Activated naive CD4-positive, alpha-beta T cell treated with Interleukin-2 at 50 U/mL for 16 hours (primary cell): ENCODE measurements around the gene PLCXD3.
"Not testable (repeated sequence)": the region's sequence is repeated elsewhere in the genome, so short reads cannot be mapped to it uniquely, and the experiment has no call there.

Experiments used
- DNase-seq: peaks from one replicate; pipeline ENCODE4 v3.0.0-alpha.2; 2020

The PLCXD3 gene

GRCh38 chr5:41485533-41485932 lies 24.9 kb downstream of the PLCXD3 start:
- no peak for DNase-seq

GRCh38 chr5:41482715-41483114 lies 27.7 kb downstream of the PLCXD3 start:
- DNase-seq = no peak

GRCh38 chr5:41482173-41482572 lies 28.2 kb downstream of the PLCXD3 start:
- DNase-seq = no peak

GRCh38 chr5:41471571-41472208 lies 38.7 kb downstream of the PLCXD3 start:
- DNase-seq = not testable (repeated sequence)

- DNase-seq = no peak
Measured at GRCh38 chr5:41465493-41466171, 44.8 kb downstream of the PLCXD3 start.

GRCh38 chr5:41459557-41459956 lies 50.8 kb downstream of the PLCXD3 start:
- no peak for DNase-seq

GRCh38 chr5:41457094-41457493 lies 53.3 kb downstream of the PLCXD3 start:
- DNase-seq = no peak

GRCh38 chr5:41452506-41452905 lies 57.9 kb downstream of the PLCXD3 start:
- no peak for DNase-seq

GRCh38 chr5:41447650-41448510 lies 62.5 kb downstream of the PLCXD3 start:
- no peak for DNase-seq

GRCh38 chr5:41445937-41446563 lies 64.4 kb downstream of the PLCXD3 start:
- DNase-seq = no peak

GRCh38 chr5:41435276-41435675 lies 75.1 kb downstream of the PLCXD3 start:
- no peak for DNase-seq

- DNase-seq = no peak
Measured at GRCh38 chr5:41433552-41434181, 76.7 kb downstream of the PLCXD3 start.

- DNase-seq = no peak
Measured at GRCh38 chr5:41432481-41433253, 77.7 kb downstream of the PLCXD3 start.

GRCh38 chr5:41427505-41427904 lies 82.9 kb downstream of the PLCXD3 start:
- DNase-seq = no peak

- DNase-seq = no peak
Measured at GRCh38 chr5:41425736-41426135, 84.7 kb downstream of the PLCXD3 start.

- DNase-seq = no peak
Measured at GRCh38 chr5:41420492-41421067, 89.8 kb downstream of the PLCXD3 start.

- no peak for DNase-seq
Measured at GRCh38 chr5:41418220-41419031, 92.0 kb downstream of the PLCXD3 start.

GRCh38 chr5:41416336-41416735 lies 94.1 kb downstream of the PLCXD3 start:
- DNase-seq = no peak

GRCh38 chr5:41415242-41415641 lies 95.2 kb downstream of the PLCXD3 start:
- DNase-seq = no peak

GRCh38 chr5:41414598-41414997 lies 95.8 kb downstream of the PLCXD3 start:
- DNase-seq = no peak

GRCh38 chr5:41413074-41413473 lies 97.3 kb downstream of the PLCXD3 start:
- no peak for DNase-seq
